SK-N-SH treated with all-trans-retinoic acid at 6 μM for 48 hours (cell line): ENCODE data around the gene GNAQ.

Experiments used
- ATAC-seq: fragments of 200-7000 bp; cut with Tn5 transposase; 3 replicates; pipeline ENCODE4 v1.9.1; 2020; ENCODE audit warnings: mild to moderate bottlenecking, moderate library complexity
- ARNTL ChIP-seq: fragments of 450-650 bp; formaldehyde crosslinking; IDR thresholded peaks from 2 replicates; pipeline ENCODE4 v1.5.0; 2020; ENCODE audit warnings: low read depth, mild to moderate bottlenecking, moderate library complexity, borderline replicate concordance
- BACH2 ChIP-seq: fragments of 250-450 bp; sonication (Bioruptor Pico); IDR thresholded peaks from 2 replicates; pipeline ENCODE4 v1.9.0; 2021; ENCODE audit warnings: mild to moderate bottlenecking, borderline replicate concordance
- CSDC2 ChIP-seq: fragments of 250-450 bp; sonication (Bioruptor Pico); IDR thresholded peaks from 2 replicates; pipeline ENCODE4 v1.5.0; 2020; ENCODE audit warnings: mild to moderate bottlenecking, moderate library complexity
- ESRRG ChIP-seq: fragments of 250-450 bp; sonication (Bioruptor Pico); IDR thresholded peaks from 2 replicates; pipeline ENCODE4 v1.6.1; 2021; ENCODE audit warnings: mild to moderate bottlenecking
- GLIS3 ChIP-seq: fragments of 250-450 bp; sonication (Bioruptor Pico); IDR thresholded peaks from 2 replicates; pipeline ENCODE4 v1.5.0; 2020; ENCODE audit warnings: mild to moderate bottlenecking, moderate library complexity
- ISL1 ChIP-seq: fragments of 250-450 bp; sonication (Bioruptor Pico); IDR thresholded peaks from 2 replicates; pipeline ENCODE4 v2.1.2; 2022; ENCODE audit warnings: mild to moderate bottlenecking, moderate library complexity
- OSR1 ChIP-seq: fragments of 250-450 bp; sonication (Bioruptor Pico); IDR thresholded peaks from 2 replicates; pipeline ENCODE4 v1.8.0; 2022; ENCODE audit warnings: moderate library complexity, mild to moderate bottlenecking, inconsistent platforms
- PPARA ChIP-seq: fragments of 250-450 bp; sonication (Bioruptor Pico); IDR thresholded peaks from 2 replicates; pipeline ENCODE4 v1.5.0; 2020; ENCODE audit warnings: mild to moderate bottlenecking, borderline replicate concordance
- SNAI2 ChIP-seq: fragments of 250-450 bp; sonication (Bioruptor Pico); IDR thresholded peaks from 2 replicates; pipeline ENCODE4 v1.5.0; 2020; ENCODE audit warnings: mild to moderate bottlenecking, moderate library complexity
- TCF4 ChIP-seq: fragments of 250-450 bp; sonication (Bioruptor Pico); IDR thresholded peaks from 2 replicates; pipeline ENCODE4 v1.8.0; 2021; ENCODE audit warnings: mild to moderate bottlenecking, moderate library complexity, borderline replicate concordance
- ZC3H10 ChIP-seq: fragments of 250-450 bp; sonication (Bioruptor Pico); IDR thresholded peaks from 2 replicates; pipeline ENCODE4 v1.5.1; 2021; ENCODE audit warnings: mild to moderate bottlenecking, moderate library complexity
- ZNF565 ChIP-seq: fragments of 450-650 bp; formaldehyde crosslinking; conservative IDR thresholded peaks from 2 replicates; pipeline ENCODE4 v1.5.0; 2020; ENCODE audit warnings: low read depth, mild to moderate bottlenecking, moderate library complexity
- ZNF70 ChIP-seq: fragments of 450-650 bp; formaldehyde crosslinking; IDR thresholded peaks from 2 replicates; pipeline ENCODE4 v1.5.0; 2020; ENCODE audit warnings: mild to moderate bottlenecking, moderate library complexity
- ZNF8 ChIP-seq: fragments of 450-650 bp; formaldehyde crosslinking; IDR thresholded peaks from 2 replicates; pipeline ENCODE4 v1.5.0; 2020; ENCODE audit warnings: mild to moderate bottlenecking, moderate library complexity
- TF ChIP-seq, protein P1 (sequence below): fragments of 250-450 bp; sonication (Bioruptor Pico); IDR thresholded peaks from 2 replicates; pipeline ENCODE4 v1.5.1; 2020; ENCODE audit warnings: low read depth, mild to moderate bottlenecking, moderate library complexity
- TF ChIP-seq, protein P2 (sequence below): fragments of 250-450 bp; sonication (Bioruptor Pico); IDR thresholded peaks from 2 replicates; pipeline ENCODE4 v1.5.0; 2020; ENCODE audit warnings: mild to moderate bottlenecking, moderate library complexity
- TF ChIP-seq, protein P3 (sequence below): fragments of 250-450 bp; sonication (Bioruptor Pico); IDR thresholded peaks from 2 replicates; pipeline ENCODE4 v1.5.1; 2021; ENCODE audit warnings: mild to moderate bottlenecking, moderate library complexity
- TF ChIP-seq, protein P4 (sequence below): fragments of 250-450 bp; sonication (Bioruptor Pico); IDR thresholded peaks from 2 replicates; pipeline ENCODE4 v1.8.0; 2020; ENCODE audit warnings: mild to moderate bottlenecking, moderate library complexity, borderline replicate concordance
- TF ChIP-seq, protein P5 (sequence below): fragments of 250-450 bp; sonication (Bioruptor Pico); IDR thresholded peaks from 2 replicates; pipeline ENCODE4 v1.8.0; 2021; ENCODE audit warnings: low read depth, mild to moderate bottlenecking, moderate library complexity, borderline replicate concordance

The GNAQ gene

DNA sequence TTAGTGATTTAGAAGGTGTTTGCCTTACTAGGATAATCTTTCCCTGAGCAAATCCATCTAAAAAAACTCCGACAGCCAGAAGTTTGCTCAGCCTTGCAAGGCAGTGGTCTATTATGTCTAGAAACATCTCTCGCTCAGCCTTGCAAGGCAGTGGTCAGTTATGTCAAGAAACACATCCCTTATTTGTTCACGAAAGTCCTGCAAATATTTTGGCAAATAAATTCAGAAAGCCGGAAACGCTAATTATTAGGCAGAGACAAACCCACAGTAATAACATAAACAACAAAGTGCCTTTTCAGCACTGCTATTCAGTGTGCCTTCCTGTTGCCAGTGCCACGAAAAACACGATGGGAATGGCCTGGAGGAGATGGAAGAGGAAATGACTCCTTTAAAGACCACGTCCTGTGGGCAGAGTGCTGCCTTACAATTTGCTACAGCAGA lies 184.5 kb downstream of the GNAQ start:
- no peak for TF ChIP-seq ZNF70 (CRISPR knock-in tag)
- TF ChIP-seq, protein P1, sequence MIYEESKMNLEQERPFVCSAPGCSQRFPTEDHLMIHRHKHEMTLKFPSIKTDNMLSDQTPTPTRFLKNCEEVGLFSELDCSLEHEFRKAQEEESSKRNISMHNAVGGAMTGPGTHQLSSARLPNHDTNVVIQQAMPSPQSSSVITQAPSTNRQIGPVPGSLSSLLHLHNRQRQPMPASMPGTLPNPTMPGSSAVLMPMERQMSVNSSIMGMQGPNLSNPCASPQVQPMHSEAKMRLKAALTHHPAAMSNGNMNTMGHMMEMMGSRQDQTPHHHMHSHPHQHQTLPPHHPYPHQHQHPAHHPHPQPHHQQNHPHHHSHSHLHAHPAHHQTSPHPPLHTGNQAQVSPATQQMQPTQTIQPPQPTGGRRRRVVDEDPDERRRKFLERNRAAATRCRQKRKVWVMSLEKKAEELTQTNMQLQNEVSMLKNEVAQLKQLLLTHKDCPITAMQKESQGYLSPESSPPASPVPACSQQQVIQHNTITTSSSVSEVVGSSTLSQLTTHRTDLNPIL (CRISPR knock-in tag), result no peak
- TF ChIP-seq, protein P2, sequence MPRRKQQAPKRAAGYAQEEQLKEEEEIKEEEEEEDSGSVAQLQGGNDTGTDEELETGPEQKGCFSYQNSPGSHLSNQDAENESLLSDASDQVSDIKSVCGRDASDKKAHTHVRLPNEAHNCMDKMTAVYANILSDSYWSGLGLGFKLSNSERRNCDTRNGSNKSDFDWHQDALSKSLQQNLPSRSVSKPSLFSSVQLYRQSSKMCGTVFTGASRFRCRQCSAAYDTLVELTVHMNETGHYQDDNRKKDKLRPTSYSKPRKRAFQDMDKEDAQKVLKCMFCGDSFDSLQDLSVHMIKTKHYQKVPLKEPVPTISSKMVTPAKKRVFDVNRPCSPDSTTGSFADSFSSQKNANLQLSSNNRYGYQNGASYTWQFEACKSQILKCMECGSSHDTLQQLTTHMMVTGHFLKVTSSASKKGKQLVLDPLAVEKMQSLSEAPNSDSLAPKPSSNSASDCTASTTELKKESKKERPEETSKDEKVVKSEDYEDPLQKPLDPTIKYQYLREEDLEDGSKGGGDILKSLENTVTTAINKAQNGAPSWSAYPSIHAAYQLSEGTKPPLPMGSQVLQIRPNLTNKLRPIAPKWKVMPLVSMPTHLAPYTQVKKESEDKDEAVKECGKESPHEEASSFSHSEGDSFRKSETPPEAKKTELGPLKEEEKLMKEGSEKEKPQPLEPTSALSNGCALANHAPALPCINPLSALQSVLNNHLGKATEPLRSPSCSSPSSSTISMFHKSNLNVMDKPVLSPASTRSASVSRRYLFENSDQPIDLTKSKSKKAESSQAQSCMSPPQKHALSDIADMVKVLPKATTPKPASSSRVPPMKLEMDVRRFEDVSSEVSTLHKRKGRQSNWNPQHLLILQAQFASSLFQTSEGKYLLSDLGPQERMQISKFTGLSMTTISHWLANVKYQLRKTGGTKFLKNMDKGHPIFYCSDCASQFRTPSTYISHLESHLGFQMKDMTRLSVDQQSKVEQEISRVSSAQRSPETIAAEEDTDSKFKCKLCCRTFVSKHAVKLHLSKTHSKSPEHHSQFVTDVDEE (CRISPR knock-in tag), result no peak
- TF ChIP-seq ARNTL, result no peak
- TF ChIP-seq, protein P3, sequence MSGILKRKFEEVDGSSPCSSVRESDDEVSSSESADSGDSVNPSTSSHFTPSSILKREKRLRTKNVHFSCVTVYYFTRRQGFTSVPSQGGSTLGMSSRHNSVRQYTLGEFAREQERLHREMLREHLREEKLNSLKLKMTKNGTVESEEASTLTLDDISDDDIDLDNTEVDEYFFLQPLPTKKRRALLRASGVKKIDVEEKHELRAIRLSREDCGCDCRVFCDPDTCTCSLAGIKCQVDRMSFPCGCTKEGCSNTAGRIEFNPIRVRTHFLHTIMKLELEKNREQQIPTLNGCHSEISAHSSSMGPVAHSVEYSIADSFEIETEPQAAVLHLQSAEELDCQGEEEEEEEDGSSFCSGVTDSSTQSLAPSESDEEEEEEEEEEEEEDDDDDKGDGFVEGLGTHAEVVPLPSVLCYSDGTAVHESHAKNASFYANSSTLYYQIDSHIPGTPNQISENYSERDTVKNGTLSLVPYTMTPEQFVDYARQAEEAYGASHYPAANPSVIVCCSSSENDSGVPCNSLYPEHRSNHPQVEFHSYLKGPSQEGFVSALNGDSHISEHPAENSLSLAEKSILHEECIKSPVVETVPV, result no peak
- no peak for TF ChIP-seq SNAI2 (CRISPR knock-in tag)
- TF ChIP-seq OSR1 (CRISPR knock-in tag), result no peak
- TF ChIP-seq PPARA, result no peak
- no peak for TF ChIP-seq TCF4
- TF ChIP-seq, protein P4, sequence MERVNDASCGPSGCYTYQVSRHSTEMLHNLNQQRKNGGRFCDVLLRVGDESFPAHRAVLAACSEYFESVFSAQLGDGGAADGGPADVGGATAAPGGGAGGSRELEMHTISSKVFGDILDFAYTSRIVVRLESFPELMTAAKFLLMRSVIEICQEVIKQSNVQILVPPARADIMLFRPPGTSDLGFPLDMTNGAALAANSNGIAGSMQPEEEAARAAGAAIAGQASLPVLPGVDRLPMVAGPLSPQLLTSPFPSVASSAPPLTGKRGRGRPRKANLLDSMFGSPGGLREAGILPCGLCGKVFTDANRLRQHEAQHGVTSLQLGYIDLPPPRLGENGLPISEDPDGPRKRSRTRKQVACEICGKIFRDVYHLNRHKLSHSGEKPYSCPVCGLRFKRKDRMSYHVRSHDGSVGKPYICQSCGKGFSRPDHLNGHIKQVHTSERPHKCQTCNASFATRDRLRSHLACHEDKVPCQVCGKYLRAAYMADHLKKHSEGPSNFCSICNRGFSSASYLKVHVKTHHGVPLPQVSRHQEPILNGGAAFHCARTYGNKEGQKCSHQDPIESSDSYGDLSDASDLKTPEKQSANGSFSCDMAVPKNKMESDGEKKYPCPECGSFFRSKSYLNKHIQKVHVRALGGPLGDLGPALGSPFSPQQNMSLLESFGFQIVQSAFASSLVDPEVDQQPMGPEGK, result no peak
- no peak for TF ChIP-seq GLIS3 (CRISPR knock-in tag)
- no peak for TF ChIP-seq ZC3H10
- TF ChIP-seq ISL1 (CRISPR knock-in tag), result no peak
- no peak for TF ChIP-seq CSDC2
- TF ChIP-seq, protein P5, sequence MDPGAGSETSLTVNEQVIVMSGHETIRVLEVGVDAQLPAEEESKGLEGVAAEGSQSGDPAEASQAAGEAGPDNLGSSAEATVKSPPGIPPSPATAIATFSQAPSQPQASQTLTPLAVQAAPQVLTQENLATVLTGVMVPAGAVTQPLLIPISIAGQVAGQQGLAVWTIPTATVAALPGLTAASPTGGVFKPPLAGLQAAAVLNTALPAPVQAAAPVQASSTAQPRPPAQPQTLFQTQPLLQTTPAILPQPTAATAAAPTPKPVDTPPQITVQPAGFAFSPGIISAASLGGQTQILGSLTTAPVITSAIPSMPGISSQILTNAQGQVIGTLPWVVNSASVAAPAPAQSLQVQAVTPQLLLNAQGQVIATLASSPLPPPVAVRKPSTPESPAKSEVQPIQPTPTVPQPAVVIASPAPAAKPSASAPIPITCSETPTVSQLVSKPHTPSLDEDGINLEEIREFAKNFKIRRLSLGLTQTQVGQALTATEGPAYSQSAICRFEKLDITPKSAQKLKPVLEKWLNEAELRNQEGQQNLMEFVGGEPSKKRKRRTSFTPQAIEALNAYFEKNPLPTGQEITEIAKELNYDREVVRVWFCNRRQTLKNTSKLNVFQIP (CRISPR knock-in tag), result no peak
- no peak for TF ChIP-seq BACH2
- TF ChIP-seq ZNF8 (CRISPR knock-in tag), result no peak
- no peak for TF ChIP-seq ESRRG
- peak; percentile 30; the same call in 1 of the 3 replicates for ATAC-seq

DNA sequence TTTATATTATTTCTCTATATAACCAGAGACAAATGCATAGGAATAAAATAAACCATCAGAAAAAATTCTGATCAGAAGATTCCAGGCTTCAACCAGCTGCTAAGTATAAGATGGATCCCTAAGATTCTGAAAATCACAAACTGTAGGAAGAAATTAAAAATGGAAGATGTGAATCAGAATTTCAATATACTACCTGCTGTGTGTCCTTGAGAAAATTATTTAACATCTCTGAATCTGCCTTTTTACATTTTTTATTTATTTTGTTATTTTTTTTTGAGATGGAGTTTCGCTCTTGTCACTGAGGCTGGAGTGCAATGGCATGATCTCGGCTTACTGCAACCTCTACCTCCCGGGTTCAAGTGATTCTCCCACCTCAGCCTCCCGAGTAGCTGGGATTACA lies 187.2 kb downstream of the GNAQ start:
- TF ChIP-seq ZNF565 (CRISPR knock-in tag) (no peak), OSR1 (CRISPR knock-in tag) (no peak), ESRRG (no peak), SNAI2 (CRISPR knock-in tag) (no peak)
- TF ChIP-seq, protein P1 (CRISPR knock-in tag), result no peak
- ATAC-seq, result no peak

DNA sequence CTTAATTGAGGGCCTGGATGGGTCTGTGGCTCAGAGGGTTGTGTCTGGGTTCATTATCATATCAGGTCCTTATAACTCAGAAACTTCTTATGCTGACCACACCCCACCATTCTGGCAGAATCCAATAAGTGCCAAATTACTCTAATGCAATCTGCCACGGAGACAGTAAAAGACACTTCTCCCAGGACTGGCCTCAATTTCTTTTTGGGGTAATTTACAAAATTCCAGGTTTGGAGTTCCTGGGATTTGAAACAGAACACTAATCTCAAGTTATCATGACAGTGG lies 187.8 kb downstream of the GNAQ start:
- no peak for ATAC-seq
- TF ChIP-seq ZNF565 (CRISPR knock-in tag) (no peak), ARNTL (no peak), PPARA (no peak), ISL1 (CRISPR knock-in tag) (no peak), CSDC2 (no peak), GLIS3 (CRISPR knock-in tag) (no peak)
- TF ChIP-seq, protein P2 (CRISPR knock-in tag), result no peak
